SK-N-SH (cell line): ENCODE results near the gene DDX25. TPM values are rescaled to one million over a fixed set of nuclear protein-coding genes. Genes with fewer than 3 reads are reported as not detected.

Source experiments
- CTCF ChIA-PET: fragments of 300-600, 350-600 bp; formaldehyde crosslinking; extraction: SDS; loops from one replicate; lab custom pipeline; 2021; lab: Yijun Ruan, JAX
- POLR2A ChIA-PET: fragments of 350-600 bp; sonication (Branson Sonifier 250); formaldehyde crosslinking; extraction: SDS; loops from one replicate; lab custom pipeline; 2020; ENCODE audit warnings: antibody characterized with exemption, inconsistent platforms; lab: Yijun Ruan, JAX
- DNase-seq: peaks from one replicate; pipeline ENCODE4 v3.0.0; 2012
- H2AFZ ChIP-seq: fragments of 200-600 bp; sonication (generic); 2 replicates; pipeline ENCODE4 v1.8.1; 2016; ENCODE audit warnings: antibody characterized with exemption, mild to moderate bottlenecking, low read depth
- H3F3A ChIP-seq: fragments of 200-600 bp; sonication (generic); replicated peaks from 2 replicates; pipeline ENCODE3; 2016; ENCODE audit warnings: antibody characterized with exemption, mild to moderate bottlenecking; ENCODE audit not compliant: insufficient read depth
- H3K27ac ChIP-seq, 2 experiments: fragments of 200-500 bp in 1 of 2; fragments of 200-600 bp in 1 of 2; sonication (Bioruptor generic) in 1 of 2; sonication (generic), shearing (Covaris generic) in 1 of 2; 2 replicates each; pipeline versions ENCODE4 v1.5.1 to v1.6.1; 2014 to 2016; ENCODE audit warnings: low read depth in 2 of 2, inconsistent platforms in 1 of 2, low read length in 1 of 2, mild to moderate bottlenecking in 1 of 2, mixed read lengths in 1 of 2
- H3K27me3 ChIP-seq: fragments of 200-600 bp; sonication (generic), shearing (Covaris generic); 2 replicates; pipeline ENCODE4 v1.6.1; 2016; ENCODE audit warnings: mixed run types; ENCODE audit not compliant: insufficient read depth
- H3K36me3 ChIP-seq, 2 experiments: fragments of 200-500 bp in 1 of 2; fragments of 200-600 bp in 1 of 2; sonication (Bioruptor generic) in 1 of 2; sonication (generic) in 1 of 2; replicated peaks in 1 of 2; 2 replicates each; pipeline versions ENCODE3 to v1.5.1; 2014 to 2016; ENCODE audit warnings: low read length in 1 of 2, mild to moderate bottlenecking in 1 of 2; ENCODE audit not compliant: insufficient read depth in 2 of 2, control insufficient read depth in 1 of 2
- H3K4me1 ChIP-seq, 2 experiments: fragments of 200-500 bp in 1 of 2; fragments of 200-600 bp in 1 of 2; sonication (Bioruptor generic) in 1 of 2; sonication (generic), shearing (Covaris generic) in 1 of 2; 2 replicates each; pipeline versions ENCODE4 v1.5.1 to v1.6.1; 2014 to 2016; ENCODE audit warnings: low read depth in 1 of 2, low read length in 1 of 2, mixed run types in 1 of 2; ENCODE audit not compliant: insufficient read depth in 2 of 2, control insufficient read depth in 1 of 2
- H3K4me2 ChIP-seq: fragments of 200-600 bp; sonication (generic), shearing (Covaris generic); 2 replicates; pipeline ENCODE4 v1.6.1; 2017; ENCODE audit warnings: mixed run types
- H3K4me3 ChIP-seq, 2 experiments: fragments of 200-500 bp in 1 of 2; fragments of 200-600 bp in 1 of 2; sonication (Bioruptor generic) in 1 of 2; sonication (generic), shearing (Covaris generic) in 1 of 2; 2 replicates each; pipeline versions ENCODE4 v1.5.1 to v1.8.1; 2014 to 2016; ENCODE audit warnings: low read depth in 2 of 2, inconsistent platforms in 1 of 2, low read length in 1 of 2, mild to moderate bottlenecking in 1 of 2, mixed read lengths in 1 of 2, moderate library complexity in 1 of 2
- H3K79me2 ChIP-seq: fragments of 200-600 bp; sonication (generic); 2 replicates; pipeline ENCODE4 v1.8.1; 2017; ENCODE audit warnings: mild to moderate bottlenecking; ENCODE audit not compliant: insufficient read depth
- H3K9ac ChIP-seq: fragments of 200-600 bp; sonication (generic); 2 replicates; pipeline ENCODE4 v1.6.1; 2017; ENCODE audit warnings: mixed run types
- H3K9me2 ChIP-seq: fragments of 200-600 bp; sonication (generic); 2 replicates; pipeline ENCODE4 v1.6.1; 2017; ENCODE audit warnings: mixed run types
- H3K9me3 ChIP-seq: fragments of 200-600 bp; sonication (generic); 2 replicates; pipeline ENCODE4 v1.6.1; 2017; ENCODE audit warnings: mixed run types, mild to moderate bottlenecking, moderate library complexity
- H4K20me1 ChIP-seq: fragments of 200-600 bp; sonication (generic); 2 replicates; pipeline ENCODE4 v1.6.1; 2017; ENCODE audit warnings: mild to moderate bottlenecking, mixed run types; ENCODE audit not compliant: insufficient read depth
- CHD2 ChIP-seq: fragments of 150-350 bp; IDR thresholded peaks from 2 replicates; pipeline ENCODE4 v1.6.1; 2018; ENCODE audit warnings: low read length; ENCODE audit not compliant: partially characterized antibody
- CTCF ChIP-seq: fragments of 200-600 bp; sonication (generic); IDR thresholded peaks from 2 replicates; pipeline ENCODE4 v1.6.1; 2017; ENCODE audit warnings: antibody characterized with exemption, mild to moderate bottlenecking, moderate library complexity
- FOSL2 ChIP-seq: IDR thresholded peaks from 2 replicates; pipeline ENCODE4 v1.4.0; 2012; ENCODE audit warnings: low read depth, mild to moderate bottlenecking, moderate library complexity, borderline replicate concordance
- FOXJ3 ChIP-seq: sonication (generic); formaldehyde crosslinking; IDR thresholded peaks from 2 replicates; pipeline ENCODE4 v1.5.1; 2020; ENCODE audit warnings: mild to moderate bottlenecking, missing genetic modification reagents
- IRF3 ChIP-seq: fragments of 150-350 bp; IDR thresholded peaks from 2 replicates; pipeline ENCODE4 v1.6.1; 2016; ENCODE audit warnings: mild to moderate bottlenecking, low read depth, low read length
- JUND ChIP-seq: IDR thresholded peaks from 2 replicates; pipeline ENCODE4 v1.4.0; 2012
- MAX ChIP-seq: IDR thresholded peaks from 2 replicates; pipeline ENCODE4 v1.4.0; 2012; ENCODE audit warnings: low read depth
- MXI1 ChIP-seq: IDR thresholded peaks from 2 replicates; pipeline ENCODE4 v1.6.1; 2012; ENCODE audit warnings: mild to moderate bottlenecking, low read depth, low read length, improper control_type of control experiment
- PBX3 ChIP-seq: IDR thresholded peaks from 2 replicates; pipeline ENCODE4; 2012
- RAD21 ChIP-seq: IDR thresholded peaks from 2 replicates; pipeline ENCODE4 v1.6.1; 2012; ENCODE audit warnings: mild to moderate bottlenecking, low read length
- RCOR1 ChIP-seq: fragments of 150-350 bp; IDR thresholded peaks from 2 replicates; pipeline ENCODE4 v1.6.1; 2017; ENCODE audit warnings: antibody characterized with exemption, low read length
- REST ChIP-seq: IDR thresholded peaks from 2 replicates; pipeline ENCODE4 v1.6.1; 2012; ENCODE audit warnings: mild to moderate bottlenecking, low read depth, low read length, moderate library complexity
- RXRA ChIP-seq: IDR thresholded peaks from 2 replicates; pipeline ENCODE4 v1.4.0; 2012; ENCODE audit warnings: low read depth, mild to moderate bottlenecking, borderline replicate concordance
- WGBS: methylation state at CpG from one replicate; pipeline ENCODE4 v1.1.6; 2017; ENCODE audit warnings: low lambda C conversion rate; 5-methylcytosine and 5-hydroxymethylcytosine counted together
- polyA plus RNA-seq, 3 experiments: library from polyadenylated mRNA; depleted of rRNA; stranded (reverse); fragments of >200 nt; gene quantifications; 2 replicates each; pipeline ENCODE4 v1.2.3, GENCODE V29; 2012

Gene DDX25
- polyA plus RNA-seq, 1 of the 3 experiments (the other 2 are of a cell fraction), result 0.12 TPM

GRCh38 chr11:125942771-125943428 lies 38.6 kb downstream of the DDX25 start (continued):
- TF ChIP-seq REST, result no peak

- no peaks in the 10 kb centered on the region for H3K9me3 ChIP-seq
- DNase-seq, result no peak
- H3K79me2 ChIP-seq, result no peaks in the 10 kb centered on the region
- no peaks in the 10 kb centered on the region for H3F3A ChIP-seq
- no peaks in the 10 kb centered on the region for H3K36me3 ChIP-seq
- no peak overlapping the region for H3K4me2 ChIP-seq
- H2AFZ ChIP-seq, result no peak overlapping the region
- WGBS, result 79% methylated on average over 8 of the region's 9 CpGs
- TF ChIP-seq RXRA (no peak), JUND (no peak), MXI1 (no peak), REST (no peak), MAX (no peak), CTCF (no peak), FOXJ3 (no peak), RAD21 (no peak), IRF3 (no peak), CHD2 (no peak), FOSL2 (no peak), RCOR1 (no peak), PBX3 (no peak)
- H3K9me2 ChIP-seq, result no peaks in the 10 kb centered on the region
- POLR2A ChIA-PET, result no interaction called here
- CTCF ChIA-PET, result interaction anchor here (0.8 to 6.0 kb wide), 10 partner anchors 8 to 255 kb away, joined by 3 to 55 read pairs (median 6); no protein-coding TSS in a partner anchor
- no peak overlapping the region for H3K27ac ChIP-seq
- H3K9ac ChIP-seq, result no peak overlapping the region
- no peak overlapping the region for H3K4me3 ChIP-seq
- H3K4me1 ChIP-seq, result peaks cover 0 to 14% of the 10 kb centered on the region in 2 experiments; a peak in 1 of 4 replicates
- no peaks in the 10 kb centered on the region for H3K27me3 ChIP-seq
- H4K20me1 ChIP-seq, result no peaks in the 10 kb centered on the region
Measured at GRCh38 chr11:125943661-125944349, 39.5 kb downstream of the DDX25 start.
